Naive thymus-derived CD8-positive, alpha-beta T cell (primary cell): Measurements from ENCODE around the gene OVCH2. TPM values are rescaled to one million over a fixed set of nuclear protein-coding genes. Genes with fewer than 3 reads are reported as not detected.
"Not testable (repeated sequence)": the region's sequence is repeated elsewhere in the genome, so short reads cannot be mapped to it uniquely, and the experiment has no call there.

Experiments
- ATAC-seq, 2 donors: fragments of 150-1000 bp; cut with Tn5 transposase in 1 of 2; sonication (Bioruptor Pico), chemical (Tn5 transposase) in 1 of 2; 1 replicate in 1 of 2; 2 replicates in 1 of 2; pipeline ENCODE4 v1.10.0; 2021; ENCODE audit warnings: mild to moderate bottlenecking in 2 of 2, moderate library complexity in 2 of 2
- POLR2A ChIA-PET: fragments of 350-600 bp; sonication (Branson Sonifier 250); formaldehyde crosslinking; loops from one replicate; lab custom pipeline; 2021; ENCODE audit warnings: antibody characterized with exemption; lab: Charles Lee
- DNase-seq, 10 donors: peaks; one replicate each; pipeline versions ENCODE4 v3.0.0 to v3.0.0-alpha.2; 2020 to 2022
- H3K27ac Mint-ChIP-seq, 10 donors: one replicate each; pipeline ENCODE4 v1.8.0; 2020 to 2022; ENCODE audit warnings: mild to moderate bottlenecking in 10 of 10, mixed read lengths in 10 of 10, moderate library complexity in 4 of 10, inconsistent platforms in 1 of 10
- H3K27me3 Mint-ChIP-seq, 5 donors: one replicate each; pipeline ENCODE4 v1.8.0; 2021 to 2022; ENCODE audit warnings: mixed read lengths in 5 of 5
- H3K36me3 Mint-ChIP-seq, 3 donors: one replicate each; pipeline ENCODE4 v1.8.0; 2020 to 2022; ENCODE audit warnings: mixed read lengths in 3 of 3, mild to moderate bottlenecking in 2 of 3, inconsistent platforms in 1 of 3
- H3K4me1 Mint-ChIP-seq, 4 donors: one replicate each; pipeline ENCODE4 v1.8.0; 2021 to 2022; ENCODE audit warnings: mixed read lengths in 4 of 4
- H3K4me3 Mint-ChIP-seq, 10 donors: one replicate each; pipeline ENCODE4 v1.8.0; 2020 to 2022; ENCODE audit warnings: mild to moderate bottlenecking in 10 of 10, mixed read lengths in 10 of 10, moderate library complexity in 6 of 10, inconsistent platforms in 1 of 10
- H3K9me3 Mint-ChIP-seq, 9 donors: one replicate each; pipeline ENCODE4 v1.8.0; 2020 to 2022; ENCODE audit warnings: mixed read lengths in 9 of 9, mild to moderate bottlenecking in 3 of 9, inconsistent platforms in 1 of 9, moderate library complexity in 1 of 9
- polyA plus RNA-seq, 3 donors: library from polyadenylated mRNA; unstranded; fragments of 300-500 nt; fragmentation: Illumina TruSeq; gene quantifications; one replicate each; pipeline ENCODE4 v1.2.3, GENCODE V29; 2021
- total RNA-seq, 8 experiments: library from RNA in 2 of 8; stranded (reverse) in 2 of 8; gene quantifications; one replicate each; pipeline ENCODE4 v1.2.3 and lab custom pipeline; 2021 to 2026

OVCH2 gene
- total and polyA plus RNA-seq, 5 experiments from 2014 or later = not detected

DNA sequence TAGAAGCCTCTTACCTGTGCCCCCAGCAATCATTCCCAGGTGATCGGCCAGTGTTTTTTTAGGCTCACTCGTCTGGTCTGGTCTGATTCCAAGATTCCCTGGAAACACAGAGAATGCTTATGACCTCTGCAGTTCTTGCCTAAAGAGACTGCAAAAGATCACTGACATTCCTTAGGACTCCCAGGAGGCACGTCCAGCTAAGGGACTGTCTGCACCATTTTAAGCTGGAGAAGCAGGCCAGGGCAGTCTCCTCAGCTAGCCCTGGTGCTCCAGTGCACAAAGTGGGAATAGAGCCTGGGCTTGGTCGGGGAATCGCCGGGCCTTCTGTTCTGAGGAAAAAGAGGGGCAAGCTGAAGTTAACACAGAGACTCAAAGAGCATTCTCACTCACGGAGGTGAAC, 37.8 kb downstream of the OVCH2 start:
- Mint-ChIP-seq H3K4me1 (peaks cover 0 to 5% (median 4%) of the 10 kb centered on the region in 4 donors), H3K27me3 (peaks cover 0 to 31% (median 16%) of the 10 kb centered on the region in 5 donors), H3K27ac (no peak overlapping the region), H3K4me3 (no peak overlapping the region), H3K36me3 (peaks cover 0 to 4% (median 0%) of the 10 kb centered on the region in 3 donors), H3K9me3 (no peaks in the 10 kb centered on the region)
- POLR2A ChIA-PET = no interaction called here
- DNase-seq (no peak), ATAC-seq (no peak)

DNA sequence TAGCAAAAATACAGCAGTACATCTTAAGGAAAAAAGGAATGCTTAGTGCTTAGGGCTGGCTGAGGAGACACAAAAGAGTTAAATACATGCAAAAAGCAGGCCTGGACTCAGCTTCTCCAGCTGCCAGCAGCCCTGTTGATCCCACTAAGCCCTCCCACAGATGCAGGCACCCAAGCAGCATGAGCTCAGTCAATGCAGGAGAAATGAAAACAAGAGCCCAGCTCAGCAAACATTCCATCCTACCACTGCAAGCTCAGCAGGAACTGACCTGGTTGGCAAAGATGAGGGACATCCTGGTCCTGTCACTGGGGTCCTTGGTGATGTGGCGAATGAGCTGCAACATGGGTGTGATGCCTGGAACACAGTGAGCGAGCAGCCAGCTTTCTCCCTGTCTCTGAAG, 38.8 kb downstream of the OVCH2 start:
- Mint-ChIP-seq H3K4me1 (peaks cover 0 to 1% (median 0%) of the 10 kb centered on the region in 4 donors), H3K9me3 (no peaks in the 10 kb centered on the region), H3K4me3 (no peak overlapping the region), H3K36me3 (peaks cover 0 to 4% (median 0%) of the 10 kb centered on the region in 3 donors), H3K27ac (no peak overlapping the region), H3K27me3 (peaks cover 0 to 24% (median 11%) of the 10 kb centered on the region in 5 donors)
- POLR2A ChIA-PET = no interaction called here
- DNase-seq (no peak), ATAC-seq (no peak)

DNA sequence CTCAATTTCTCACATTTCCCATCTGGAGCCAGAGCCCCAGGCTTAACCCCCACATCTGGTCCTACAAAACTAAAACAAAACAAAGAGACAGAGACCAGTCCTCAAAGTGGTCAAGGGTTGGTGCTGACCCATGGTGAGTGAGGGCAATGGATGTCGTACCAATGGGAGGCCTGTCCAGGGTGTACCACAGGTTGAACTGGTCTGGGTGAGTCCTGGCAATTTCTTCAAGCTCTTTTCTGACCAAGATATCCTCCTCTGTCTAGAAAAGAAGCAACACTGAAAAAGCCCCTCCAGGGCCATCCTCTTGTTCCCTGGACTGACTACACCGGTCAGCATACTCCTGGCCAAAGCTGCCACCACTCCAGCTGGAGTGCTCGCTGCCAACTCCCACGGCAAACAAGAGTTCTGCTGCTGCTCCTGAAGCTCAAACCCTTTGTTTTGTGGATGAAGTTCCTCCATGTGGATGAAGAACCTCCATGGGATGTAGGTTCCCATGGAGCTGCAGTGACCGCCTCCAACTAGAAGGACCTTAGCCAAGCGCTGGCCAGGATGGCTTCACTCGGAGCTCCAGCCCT, 39.9 kb downstream of the OVCH2 start:
- Mint-ChIP-seq H3K27me3 (peaks cover 0 to 13% (median 8%) of the 10 kb centered on the region in 5 donors), H3K36me3 (peaks cover 0 to 4% (median 0%) of the 10 kb centered on the region in 3 donors), H3K4me3 (no peak overlapping the region), H3K27ac (no peak overlapping the region), H3K9me3 (no peaks in the 10 kb centered on the region), H3K4me1 (peaks cover 0 to 1% (median 0%) of the 10 kb centered on the region in 4 donors)
- POLR2A ChIA-PET = no interaction called here
- no peak for DNase-seq
- ATAC-seq = no peak

DNA sequence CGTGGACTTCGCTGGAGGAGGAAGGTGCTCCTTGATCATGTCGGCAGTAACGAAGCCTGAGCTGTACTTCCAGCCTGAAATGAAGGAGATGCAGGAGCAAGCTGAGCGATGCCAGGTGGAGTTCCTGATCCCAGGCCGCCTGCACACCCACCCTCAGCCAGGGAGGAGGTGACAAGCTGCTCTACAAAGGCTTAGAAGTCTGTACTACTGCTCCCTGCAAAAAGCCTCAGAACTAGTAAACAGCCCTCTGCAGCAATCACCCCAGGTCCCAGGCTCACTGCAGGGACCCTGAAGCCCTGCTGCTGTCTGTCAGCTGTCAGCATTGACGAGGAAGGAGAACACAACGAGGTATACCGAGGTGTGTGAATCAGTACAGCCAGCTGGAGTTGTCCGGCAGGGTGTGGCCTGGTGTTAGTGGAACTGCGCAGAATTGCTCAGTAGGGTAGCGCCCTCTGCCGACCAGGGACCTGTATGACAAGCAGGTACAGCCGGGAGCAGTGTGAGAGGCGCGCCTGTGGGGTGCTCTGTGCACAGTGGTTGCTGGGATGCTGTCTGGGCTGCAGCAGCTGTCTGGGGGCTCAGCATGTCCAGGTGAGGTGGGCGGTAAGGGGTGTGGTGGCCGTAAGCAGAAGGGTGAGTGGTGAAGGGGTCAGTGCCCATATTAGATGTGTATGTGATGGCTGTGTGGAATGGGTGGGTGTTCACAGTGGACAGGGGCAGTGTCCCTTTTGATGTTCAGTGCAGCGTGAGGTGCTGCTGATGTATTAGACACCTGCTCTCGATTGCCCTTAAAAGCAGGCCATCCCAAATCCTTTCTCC, 40.6 kb downstream of the OVCH2 start:
- ATAC-seq = peak; percentile 77 to 98
- Mint-ChIP-seq H3K4me3 (no peak overlapping the region), H3K27ac (peak overlapping the region in 3 of 10 donors; percentile 2 to 80 (median 61)), H3K4me1 (peaks cover 0 to 1% (median 0%) of the 10 kb centered on the region in 4 donors), H3K36me3 (peaks cover 0 to 4% (median 0%) of the 10 kb centered on the region in 3 donors), H3K27me3 (peaks cover 0 to 9% (median 3%) of the 10 kb centered on the region in 5 donors), H3K9me3 (no peaks in the 10 kb centered on the region)
- DNase-seq = peak; percentile 36 to 82 (median 60)
- POLR2A ChIA-PET = interaction anchor here (1.6 kb wide), 1 partner anchor 152 kb away, joined by 6 read pairs; the partner anchor contains the start of gene PPFIBP2

DNA sequence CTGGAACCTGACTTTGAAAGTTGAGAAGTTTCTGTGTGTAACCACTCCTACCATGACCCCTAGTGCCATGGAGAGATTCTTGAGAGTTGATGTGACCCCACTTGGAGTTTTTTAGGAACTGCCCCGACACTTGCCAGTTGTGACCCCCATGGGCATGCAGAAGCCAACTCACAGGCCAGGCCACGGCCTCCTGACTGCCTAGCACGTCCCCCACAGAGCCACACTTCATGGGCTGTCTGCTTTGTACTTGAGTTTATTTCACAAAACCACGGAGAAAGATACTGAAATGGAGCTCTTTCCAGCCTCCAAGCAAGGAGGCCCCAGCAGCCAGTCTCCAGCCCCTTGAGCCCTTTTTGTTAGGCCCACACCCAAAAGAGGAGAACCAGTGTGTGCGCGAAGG, 41.4 kb downstream of the OVCH2 start:
- H3K27ac Mint-ChIP-seq = peak overlapping the region in 3 of 10 donors; percentile 2 to 61 (median 9)
- H3K36me3 Mint-ChIP-seq = peaks cover 0 to 4% (median 0%) of the 10 kb centered on the region in 3 donors

DNA sequence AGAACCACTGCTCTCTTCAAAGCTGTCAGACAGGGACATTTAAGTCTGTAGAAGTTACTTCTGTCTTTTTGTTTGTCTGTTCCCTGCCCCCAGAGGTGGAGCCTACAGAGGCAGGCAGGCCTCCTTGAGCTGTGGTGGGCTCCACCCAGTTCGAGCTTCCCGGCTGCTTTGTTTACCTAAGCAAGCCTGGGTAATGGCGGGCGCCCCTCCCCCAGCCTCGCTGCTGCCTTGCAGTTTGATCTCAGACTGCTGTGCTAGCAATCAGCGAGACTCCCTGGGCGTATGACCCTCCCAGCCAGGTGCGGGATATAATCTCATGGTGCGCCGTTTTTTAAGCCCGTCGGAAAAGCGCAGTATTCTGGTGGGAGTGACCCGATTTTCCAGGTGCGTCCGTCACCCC, 42.7 kb downstream of the OVCH2 start:
- POLR2A ChIA-PET, H3K4me3 Mint-ChIP-seq, H3K27me3 Mint-ChIP-seq, H3K27ac Mint-ChIP-seq, ATAC-seq, DNase-seq, H3K36me3 Mint-ChIP-seq, H3K9me3 Mint-ChIP-seq, H3K4me1 Mint-ChIP-seq: not testable (repeated sequence)

More for the DNA sequence above, 41.4 kb downstream of the OVCH2 start:
- ATAC-seq = no peak
- no peaks in the 10 kb centered on the region for H3K9me3 Mint-ChIP-seq
- peaks cover 0 to 1% (median 0%) of the 10 kb centered on the region in 4 donors for H3K4me1 Mint-ChIP-seq
- peaks cover 0 to 4% (median 0%) of the 10 kb centered on the region in 5 donors for H3K27me3 Mint-ChIP-seq
- DNase-seq = no peak
- H3K4me3 Mint-ChIP-seq = no peak overlapping the region
- POLR2A ChIA-PET = interaction anchor here (1.6 kb wide), 1 partner anchor 152 kb away, joined by 6 read pairs; the partner anchor contains the start of gene PPFIBP2

DNA sequence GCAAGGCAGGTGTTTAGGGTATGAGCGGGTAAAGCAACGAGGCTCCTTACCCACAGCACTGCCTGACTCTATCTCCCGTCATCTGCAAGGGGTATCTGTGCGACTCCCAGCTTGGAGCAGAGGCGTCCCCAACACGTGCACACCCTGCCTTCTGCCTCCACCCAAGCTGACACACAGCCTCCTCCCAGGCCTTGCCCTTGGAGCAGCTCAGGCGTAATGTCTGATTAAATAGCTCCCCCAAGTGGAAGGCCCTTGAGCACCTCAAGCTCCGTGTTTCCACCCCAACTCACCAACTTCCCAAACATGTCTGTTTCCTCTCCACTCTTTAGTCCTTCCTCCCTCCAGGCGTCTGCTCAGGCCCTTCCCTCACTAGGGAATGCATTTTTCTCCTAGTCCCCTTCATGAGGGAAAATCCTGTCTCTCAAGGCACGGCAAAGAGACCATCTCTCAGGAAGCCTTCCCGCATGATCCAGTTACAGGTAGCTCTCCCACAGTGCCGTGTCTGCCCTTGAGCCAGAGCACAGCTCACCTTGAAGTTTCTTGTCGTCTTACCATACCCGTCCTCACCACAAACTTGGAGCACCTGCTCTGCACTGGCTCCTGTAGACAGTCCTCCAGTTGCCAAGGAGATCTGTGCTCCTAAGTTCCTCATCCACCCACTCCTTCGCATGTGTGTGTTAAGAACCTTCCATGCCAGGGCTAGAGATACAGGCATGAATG, 48.8 kb downstream of the OVCH2 start:
- DNase-seq = peak in 2 of 10 donors; percentile 7 to 12
- Mint-ChIP-seq H3K36me3 (peaks cover 0 to 25% (median 10%) of the 10 kb centered on the region in 3 donors), H3K27me3 (no peaks in the 10 kb centered on the region), H3K4me3 (no peak overlapping the region), H3K27ac (peak overlapping the region in 2 of 10 donors; percentile 22 to 67), H3K9me3 (peaks cover 0 to 2% (median 0%) of the 10 kb centered on the region in 9 donors), H3K4me1 (no peaks in the 10 kb centered on the region)
- POLR2A ChIA-PET = no interaction called here
- ATAC-seq = no peak

DNA sequence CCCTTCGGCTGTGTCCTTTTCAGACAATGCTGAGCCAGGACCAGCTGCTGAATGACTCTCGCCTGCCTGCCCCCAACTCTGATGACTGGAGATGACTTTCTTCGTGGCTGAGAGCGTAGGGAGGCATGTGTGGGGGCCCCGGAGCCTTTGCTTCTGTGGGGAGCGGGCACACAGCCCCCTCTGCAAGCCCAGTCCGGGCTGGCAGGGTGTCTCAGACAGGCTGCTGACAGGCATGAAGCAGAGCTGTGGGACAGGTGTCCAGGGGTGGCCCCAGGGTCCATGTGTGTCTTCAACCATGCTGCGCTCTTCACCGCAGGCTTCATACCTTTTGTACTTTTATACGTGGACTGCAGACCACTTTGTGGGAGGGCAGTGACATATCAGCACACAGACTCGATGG, 49.6 kb downstream of the OVCH2 start:
- peaks cover 0 to 33% (median 14%) of the 10 kb centered on the region in 3 donors for H3K36me3 Mint-ChIP-seq
- H3K27me3 Mint-ChIP-seq = no peaks in the 10 kb centered on the region
- no peak overlapping the region for H3K27ac Mint-ChIP-seq
- H3K4me3 Mint-ChIP-seq = no peak overlapping the region
- peaks cover 0 to 2% (median 0%) of the 10 kb centered on the region in 9 donors for H3K9me3 Mint-ChIP-seq
- DNase-seq (no peak), ATAC-seq (no peak)
- POLR2A ChIA-PET = no interaction called here
- H3K4me1 Mint-ChIP-seq = no peaks in the 10 kb centered on the region

DNA sequence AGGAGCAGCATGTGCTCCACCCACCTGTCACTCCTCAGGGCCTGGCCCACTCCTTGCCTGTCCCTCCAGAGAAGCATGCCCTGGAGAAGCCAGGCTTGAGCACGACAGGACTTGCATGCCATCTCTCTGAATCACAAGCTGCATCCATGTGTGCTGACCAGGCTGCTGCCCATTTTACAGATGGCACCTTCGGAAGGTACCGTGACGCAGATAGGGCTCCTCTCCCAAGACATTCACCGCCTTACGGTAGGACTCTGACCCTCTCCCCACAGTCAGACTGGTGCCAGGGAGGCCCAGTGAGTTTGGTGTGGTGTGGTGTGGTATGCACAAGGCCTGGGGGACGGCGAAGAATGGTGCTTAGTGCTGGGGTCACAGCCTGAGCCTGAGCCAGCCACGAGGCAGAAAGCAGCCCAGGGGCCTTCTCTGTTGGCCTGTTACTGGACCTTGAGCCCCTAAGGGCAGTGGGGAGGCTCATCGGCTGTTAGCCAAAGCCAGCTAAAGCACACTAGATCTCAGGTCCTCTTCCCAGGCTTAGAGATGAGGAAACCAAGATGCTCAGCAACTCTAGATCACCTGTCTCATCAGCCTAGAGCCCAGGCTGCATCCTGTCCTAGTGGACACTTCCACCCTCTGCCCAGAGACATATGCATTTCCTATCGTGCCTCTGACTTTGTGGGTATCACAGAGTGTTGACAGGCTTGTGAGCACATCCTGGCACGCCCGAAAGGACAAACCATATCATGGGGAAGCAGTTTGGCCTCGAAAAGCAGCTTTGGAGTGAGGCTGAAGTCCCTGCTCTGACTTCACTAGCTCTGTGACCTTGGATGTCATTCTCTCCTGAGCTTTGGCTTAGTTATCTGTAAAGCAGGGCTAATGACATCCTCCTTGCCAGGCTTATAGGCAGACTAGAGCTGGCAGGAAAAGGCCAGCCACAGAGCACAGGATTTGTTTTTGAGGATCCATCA, 50.7 kb downstream of the OVCH2 start:
- DNase-seq (no peak), ATAC-seq (no peak)
- no peak overlapping the region for H3K27ac Mint-ChIP-seq
- POLR2A ChIA-PET = no interaction called here
- H3K4me1 Mint-ChIP-seq = no peaks in the 10 kb centered on the region
- H3K9me3 Mint-ChIP-seq = peaks cover 0 to 2% (median 0%) of the 10 kb centered on the region in 9 donors
- no peaks in the 10 kb centered on the region for H3K27me3 Mint-ChIP-seq
- H3K4me3 Mint-ChIP-seq = no peak overlapping the region
- peaks cover 0 to 44% (median 17%) of the 10 kb centered on the region in 3 donors for H3K36me3 Mint-ChIP-seq

DNA sequence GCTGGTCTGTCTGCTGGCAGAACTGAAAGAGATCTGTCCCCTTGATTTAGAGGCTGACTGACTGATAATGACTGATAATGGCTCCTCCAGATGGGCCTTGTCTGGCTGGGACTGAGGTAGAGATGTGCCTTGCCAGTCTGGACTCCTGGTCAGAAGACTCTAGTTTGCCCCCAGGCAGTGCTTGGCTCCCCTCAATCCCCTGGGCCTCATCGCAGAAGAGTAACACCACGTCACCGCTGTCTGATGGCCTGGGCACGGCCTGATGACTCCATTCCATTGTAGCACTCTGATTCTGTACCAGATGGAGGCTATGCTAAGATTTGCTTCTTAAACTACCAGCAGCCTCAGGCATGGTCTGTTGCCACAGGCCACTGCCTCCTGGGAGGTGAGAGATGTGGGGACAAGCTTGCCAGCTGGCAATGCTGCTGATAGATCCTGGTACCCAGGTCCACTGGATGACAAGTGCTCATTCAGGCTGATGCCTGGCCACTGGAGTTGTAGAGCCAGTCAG, 52.0 kb downstream of the OVCH2 start:
- POLR2A ChIA-PET = no interaction called here
- no peaks in the 10 kb centered on the region for H3K27me3 Mint-ChIP-seq
- no peak for DNase-seq
- peaks cover 0 to 55% (median 17%) of the 10 kb centered on the region in 3 donors for H3K36me3 Mint-ChIP-seq
- no peaks in the 10 kb centered on the region for H3K4me1 Mint-ChIP-seq
- ATAC-seq = no peak
- H3K27ac Mint-ChIP-seq = no peak overlapping the region
- peaks cover 0 to 2% (median 0%) of the 10 kb centered on the region in 9 donors for H3K9me3 Mint-ChIP-seq
- H3K4me3 Mint-ChIP-seq = no peak overlapping the region

DNA sequence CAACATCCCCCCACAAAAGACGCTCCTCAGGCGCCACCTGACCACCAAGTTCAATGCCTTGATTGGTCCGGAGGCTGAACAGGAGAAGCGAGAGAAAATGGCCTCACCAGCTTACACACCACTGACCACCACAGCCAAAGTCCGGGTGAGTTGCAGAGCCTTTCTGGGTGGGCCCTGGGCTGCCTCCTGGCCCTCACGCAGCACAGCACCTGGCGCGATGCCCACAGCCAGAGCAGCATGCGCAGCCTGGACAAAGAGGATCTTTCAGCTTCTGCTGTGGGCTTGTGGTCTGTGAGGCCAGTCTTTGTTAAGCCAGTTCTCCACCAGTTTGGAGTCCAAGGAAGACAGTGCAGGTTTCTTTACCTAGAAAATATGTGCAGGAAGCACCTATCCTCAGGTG, 54.6 kb downstream of the OVCH2 start:
- no peak for DNase-seq
- POLR2A ChIA-PET = no interaction called here
- Mint-ChIP-seq H3K4me1 (no peaks in the 10 kb centered on the region), H3K27ac (no peak overlapping the region), H3K9me3 (no peaks in the 10 kb centered on the region), H3K36me3 (peaks cover 0 to 71% (median 10%) of the 10 kb centered on the region in 3 donors), H3K27me3 (no peaks in the 10 kb centered on the region), H3K4me3 (no peak overlapping the region)
- ATAC-seq = no peak
